HepG2 (cell line): ENCODE data around the gene OVOL2. TPM values are rescaled to one million over a fixed set of nuclear protein-coding genes. Genes with fewer than 3 reads are reported as not detected.

Experiments used
- AHR ChIP-seq: IDR thresholded peaks from 2 replicates; pipeline ENCODE4 v1.6.1; 2018; ENCODE audit warnings: missing genetic modification reagents, missing compliant biosample characterization
- CREM ChIP-seq, 2 experiments: sonication (generic) in 1 of 2; formaldehyde crosslinking in 1 of 2; IDR thresholded peaks; 2 replicates each; pipeline versions ENCODE4 v1.4.0 to v1.6.1; 2016 to 2020; ENCODE audit warnings: antibody characterized with exemption in 1 of 2, mild to moderate bottlenecking in 1 of 2, missing genetic modification reagents in 1 of 2
- GABPB1 ChIP-seq: IDR thresholded peaks from 2 replicates; pipeline ENCODE4 v1.6.1; 2016; ENCODE audit warnings: mild to moderate bottlenecking, missing genetic modification reagents, moderate library complexity, missing compliant biosample characterization
- GTF2F1 ChIP-seq: fragments of 150-350 bp; IDR thresholded peaks from 2 replicates; pipeline ENCODE4 v1.6.1; 2014; ENCODE audit warnings: low read length
- RFX3 ChIP-seq: IDR thresholded peaks from 2 replicates; pipeline ENCODE4 v1.6.1; 2016; ENCODE audit warnings: missing biosample characterization, missing genetic modification reagents
- SCMH1 ChIP-seq: sonication (generic); formaldehyde crosslinking; IDR thresholded peaks from 2 replicates; pipeline ENCODE4 v1.9.0; 2021; ENCODE audit warnings: missing genetic modification reagents, mild to moderate bottlenecking, borderline replicate concordance
- ZBTB42 ChIP-seq: sonication (generic); formaldehyde crosslinking; IDR thresholded peaks from 2 replicates; pipeline ENCODE4 v1.5.0; 2020; ENCODE audit warnings: mild to moderate bottlenecking, missing genetic modification reagents
- ZC3H13 ChIP-seq: sonication (generic); formaldehyde crosslinking; IDR thresholded peaks from 2 replicates; pipeline ENCODE4 v1.8.1; 2023; ENCODE audit warnings: mild to moderate bottlenecking, missing genetic modification reagents, moderate library complexity
- ZNF234 ChIP-seq: sonication (generic); formaldehyde crosslinking; conservative IDR thresholded peaks from 2 replicates; pipeline ENCODE4 v1.5.1; 2020; ENCODE audit warnings: mild to moderate bottlenecking, missing genetic modification reagents
- ZNF333 ChIP-seq: sonication (generic); formaldehyde crosslinking; IDR thresholded peaks from 2 replicates; pipeline ENCODE4 v1.4.0; 2020; ENCODE audit warnings: mild to moderate bottlenecking, missing genetic modification reagents, borderline replicate concordance
- polyA plus RNA-seq, 8 experiments: library from polyadenylated mRNA; depleted of rRNA in 3 of 8; stranded (reverse) in 7 of 8; unstranded in 1 of 8; fragments of >200 nt; fragmentation: Illumina TruSeq in 4 of 8; extraction: Trizol in 4 of 8; gene quantifications; 2 replicates each; pipeline versions ENCODE4 v1.2.1 to v1.2.3, GENCODE V29; 2011 to 2016; ENCODE audit warnings: low read depth in 4 of 8, missing spikeins in 1 of 8, mixed read lengths in 1 of 8; ENCODE audit not compliant: insufficient read depth in 1 of 8
- total RNA-seq, 5 experiments: library from RNA; depleted of rRNA; stranded (reverse); fragments of >200 nt; fragmentation: Illumina TruSeq; extraction: Trizol; gene quantifications; 2 replicates each; pipeline ENCODE4 v1.2.3, GENCODE V29; 2016; ENCODE audit warnings: low read depth in 1 of 5
- TF ChIP-seq, protein P1 (sequence below): sonication (generic); formaldehyde crosslinking; IDR thresholded peaks from 2 replicates; pipeline ENCODE4 v1.8.1; 2022; ENCODE audit warnings: mild to moderate bottlenecking, missing genetic modification reagents
- TF ChIP-seq, protein P2 (sequence below): sonication (generic); formaldehyde crosslinking; IDR thresholded peaks from 2 replicates; pipeline ENCODE4 v1.4.0; 2020; ENCODE audit warnings: mild to moderate bottlenecking, missing genetic modification reagents
- TF ChIP-seq, protein P3 (sequence below): sonication (generic); formaldehyde crosslinking; IDR thresholded peaks from 2 replicates; pipeline ENCODE4 v1.8.1; 2023; ENCODE audit warnings: mild to moderate bottlenecking, missing genetic modification reagents
- TF ChIP-seq, protein P4 (sequence below): sonication (generic); formaldehyde crosslinking; IDR thresholded peaks from 2 replicates; pipeline ENCODE4 v1.5.1; 2020; ENCODE audit warnings: mild to moderate bottlenecking, missing genetic modification reagents, moderate library complexity
- TF ChIP-seq, protein P5 (sequence below): sonication (generic); formaldehyde crosslinking; IDR thresholded peaks from 2 replicates; pipeline ENCODE4 v1.5.0; 2020; ENCODE audit warnings: missing genetic modification reagents

The OVOL2 gene
- total and polyA plus RNA-seq, 2 of the 13 experiments (the other 11 are each of a cell fraction or from before 2014, with no cell fraction given), result 0.20 to 0.31 TPM

DNA sequence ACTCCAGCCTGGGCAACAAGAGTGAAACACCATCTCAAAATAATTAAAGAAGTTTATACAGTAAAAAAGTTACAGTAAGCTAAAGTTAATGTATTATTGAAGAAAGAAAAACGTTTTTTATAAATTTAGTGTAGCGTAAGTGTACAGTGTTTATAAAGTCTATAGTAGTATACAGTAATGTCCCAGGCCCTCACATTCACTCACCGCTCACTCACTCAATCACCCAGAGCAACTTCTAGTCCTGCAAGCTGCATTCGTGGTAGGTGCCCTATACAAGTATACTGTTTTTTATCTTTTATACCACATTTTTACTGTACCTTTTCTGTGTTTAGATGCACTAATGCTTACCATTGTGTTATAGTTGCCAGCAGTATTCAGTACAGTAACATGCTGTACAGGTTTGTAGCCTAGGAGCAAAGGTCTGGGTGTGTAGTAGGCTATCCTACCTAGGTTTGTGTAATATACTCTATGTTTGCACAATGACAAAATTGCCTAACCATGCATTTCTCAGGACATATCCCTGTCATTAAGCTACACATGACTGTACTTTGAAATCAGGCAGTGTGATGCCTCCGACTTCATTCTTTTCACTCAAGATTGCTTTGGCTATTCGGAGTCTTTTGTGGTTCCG is 72.2 kb downstream of the OVOL2 start (continued):
- TF ChIP-seq ZBTB42 (CRISPR knock-in tag) (no peak), RFX3 (CRISPR knock-in tag) (no peak), AHR (CRISPR knock-in tag) (no peak; the same call in 1 of the 2 replicates), CREM (IDR thresholded peaks at IDR 0.05) (peak; percentile 78), CREM (CRISPR knock-in tag; IDR thresholded peaks at IDR 0.05) (no peak), ZNF333 (CRISPR knock-in tag) (no peak), GABPB1 (no peak; the same call in 1 of the 2 replicates), GTF2F1 (no peak), ZC3H13 (CRISPR knock-in tag) (no peak), ZNF234 (CRISPR knock-in tag) (no peak), SCMH1 (CRISPR knock-in tag) (no peak)
- TF ChIP-seq, protein P1, sequence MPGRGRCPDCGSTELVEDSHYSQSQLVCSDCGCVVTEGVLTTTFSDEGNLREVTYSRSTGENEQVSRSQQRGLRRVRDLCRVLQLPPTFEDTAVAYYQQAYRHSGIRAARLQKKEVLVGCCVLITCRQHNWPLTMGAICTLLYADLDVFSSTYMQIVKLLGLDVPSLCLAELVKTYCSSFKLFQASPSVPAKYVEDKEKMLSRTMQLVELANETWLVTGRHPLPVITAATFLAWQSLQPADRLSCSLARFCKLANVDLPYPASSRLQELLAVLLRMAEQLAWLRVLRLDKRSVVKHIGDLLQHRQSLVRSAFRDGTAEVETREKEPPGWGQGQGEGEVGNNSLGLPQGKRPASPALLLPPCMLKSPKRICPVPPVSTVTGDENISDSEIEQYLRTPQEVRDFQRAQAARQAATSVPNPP, result no peak
- TF ChIP-seq, protein P2, sequence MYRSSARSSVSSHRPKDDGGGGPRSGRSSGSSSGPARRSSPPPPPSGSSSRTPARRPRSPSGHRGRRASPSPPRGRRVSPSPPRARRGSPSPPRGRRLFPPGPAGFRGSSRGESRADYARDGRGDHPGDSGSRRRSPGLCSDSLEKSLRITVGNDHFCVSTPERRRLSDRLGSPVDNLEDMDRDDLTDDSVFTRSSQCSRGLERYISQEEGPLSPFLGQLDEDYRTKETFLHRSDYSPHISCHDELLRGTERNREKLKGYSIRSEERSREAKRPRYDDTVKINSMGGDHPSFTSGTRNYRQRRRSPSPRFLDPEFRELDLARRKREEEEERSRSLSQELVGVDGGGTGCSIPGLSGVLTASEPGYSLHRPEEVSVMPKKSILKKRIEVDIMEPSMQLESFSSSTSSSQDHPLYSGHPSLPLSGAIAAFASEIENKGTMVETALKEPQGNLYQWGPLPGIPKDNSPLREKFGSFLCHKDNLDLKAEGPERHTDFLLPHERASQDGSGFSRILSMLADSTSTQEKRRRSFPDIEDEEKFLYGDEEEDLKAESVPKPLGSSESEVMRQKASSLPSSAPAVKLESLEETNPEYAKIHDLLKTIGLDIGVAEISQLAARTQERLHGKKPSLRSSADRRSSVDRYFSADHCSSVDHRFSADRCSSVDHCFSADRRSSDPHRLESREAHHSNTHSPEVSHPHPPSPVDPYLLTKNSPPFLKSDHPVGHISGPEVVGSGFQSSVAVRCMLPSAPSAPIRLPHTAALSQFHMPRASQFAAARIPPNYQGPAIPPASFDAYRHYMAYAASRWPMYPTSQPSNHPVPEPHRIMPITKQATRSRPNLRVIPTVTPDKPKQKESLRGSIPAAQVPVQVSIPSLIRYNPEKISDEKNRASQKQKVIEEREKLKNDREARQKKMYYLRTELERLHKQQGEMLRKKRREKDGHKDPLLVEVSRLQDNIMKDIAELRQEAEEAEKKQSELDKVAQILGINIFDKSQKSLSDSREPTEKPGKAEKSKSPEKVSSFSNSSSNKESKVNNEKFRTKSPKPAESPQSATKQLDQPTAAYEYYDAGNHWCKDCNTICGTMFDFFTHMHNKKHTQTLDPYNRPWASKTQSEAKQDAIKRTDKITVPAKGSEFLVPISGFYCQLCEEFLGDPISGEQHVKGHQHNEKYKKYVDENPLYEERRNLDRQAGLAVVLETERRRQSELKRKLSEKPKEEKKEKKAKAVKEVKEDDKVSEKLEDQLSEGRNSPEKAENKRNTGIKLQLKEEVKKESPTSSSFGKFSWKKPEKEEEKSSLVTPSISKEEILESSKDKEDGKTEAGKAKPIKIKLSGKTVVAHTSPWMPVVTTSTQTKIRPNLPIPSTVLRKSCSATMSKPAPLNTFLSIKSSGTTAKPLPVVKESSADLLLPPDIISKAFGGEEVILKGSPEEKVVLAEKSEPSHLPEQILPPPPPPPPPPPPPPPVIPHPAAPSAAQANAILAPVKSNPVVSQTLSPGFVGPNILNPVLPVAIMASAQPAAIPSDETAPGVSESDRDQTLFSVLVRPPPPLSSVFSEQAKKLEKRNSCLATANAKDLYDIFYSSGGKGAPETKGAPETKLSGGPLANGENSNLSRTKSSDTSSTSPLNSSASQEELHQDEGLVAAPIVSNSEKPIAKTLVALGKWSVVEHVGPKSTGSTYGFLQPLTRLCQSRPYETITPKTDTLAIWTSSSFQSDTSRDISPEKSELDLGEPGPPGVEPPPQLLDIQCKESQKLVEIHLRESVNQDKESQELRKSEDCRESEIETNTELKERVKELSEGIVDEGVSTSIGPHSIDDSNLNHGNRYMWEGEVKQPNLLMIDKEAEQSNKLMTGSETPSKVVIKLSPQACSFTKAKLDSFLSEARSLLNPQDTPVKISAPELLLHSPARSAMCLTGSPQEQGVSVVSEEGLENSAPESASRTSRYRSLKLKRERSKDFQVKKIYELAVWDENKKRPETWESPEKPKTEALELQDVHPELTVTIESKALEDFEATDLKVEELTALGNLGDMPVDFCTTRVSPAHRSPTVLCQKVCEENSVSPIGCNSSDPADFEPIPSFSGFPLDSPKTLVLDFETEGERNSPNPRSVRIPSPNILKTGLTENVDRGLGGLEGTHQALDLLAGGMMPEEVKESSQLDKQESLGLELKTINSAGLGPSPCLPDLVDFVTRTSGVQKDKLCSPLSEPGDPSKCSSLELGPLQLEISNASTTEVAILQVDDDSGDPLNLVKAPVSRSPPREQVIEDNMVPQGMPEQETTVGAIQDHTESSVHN (CRISPR knock-in tag), result no peak
- TF ChIP-seq, protein P3, sequence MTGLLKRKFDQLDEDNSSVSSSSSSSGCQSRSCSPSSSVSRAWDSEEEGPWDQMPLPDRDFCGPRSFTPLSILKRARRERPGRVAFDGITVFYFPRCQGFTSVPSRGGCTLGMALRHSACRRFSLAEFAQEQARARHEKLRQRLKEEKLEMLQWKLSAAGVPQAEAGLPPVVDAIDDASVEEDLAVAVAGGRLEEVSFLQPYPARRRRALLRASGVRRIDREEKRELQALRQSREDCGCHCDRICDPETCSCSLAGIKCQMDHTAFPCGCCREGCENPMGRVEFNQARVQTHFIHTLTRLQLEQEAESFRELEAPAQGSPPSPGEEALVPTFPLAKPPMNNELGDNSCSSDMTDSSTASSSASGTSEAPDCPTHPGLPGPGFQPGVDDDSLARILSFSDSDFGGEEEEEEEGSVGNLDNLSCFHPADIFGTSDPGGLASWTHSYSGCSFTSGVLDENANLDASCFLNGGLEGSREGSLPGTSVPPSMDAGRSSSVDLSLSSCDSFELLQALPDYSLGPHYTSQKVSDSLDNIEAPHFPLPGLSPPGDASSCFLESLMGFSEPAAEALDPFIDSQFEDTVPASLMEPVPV (CRISPR knock-in tag), result no peak
- TF ChIP-seq, protein P4, sequence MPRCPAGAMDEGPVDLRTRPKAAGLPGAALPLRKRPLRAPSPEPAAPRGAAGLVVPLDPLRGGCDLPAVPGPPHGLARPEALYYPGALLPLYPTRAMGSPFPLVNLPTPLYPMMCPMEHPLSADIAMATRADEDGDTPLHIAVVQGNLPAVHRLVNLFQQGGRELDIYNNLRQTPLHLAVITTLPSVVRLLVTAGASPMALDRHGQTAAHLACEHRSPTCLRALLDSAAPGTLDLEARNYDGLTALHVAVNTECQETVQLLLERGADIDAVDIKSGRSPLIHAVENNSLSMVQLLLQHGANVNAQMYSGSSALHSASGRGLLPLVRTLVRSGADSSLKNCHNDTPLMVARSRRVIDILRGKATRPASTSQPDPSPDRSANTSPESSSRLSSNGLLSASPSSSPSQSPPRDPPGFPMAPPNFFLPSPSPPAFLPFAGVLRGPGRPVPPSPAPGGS, result no peak
- TF ChIP-seq, protein P5, sequence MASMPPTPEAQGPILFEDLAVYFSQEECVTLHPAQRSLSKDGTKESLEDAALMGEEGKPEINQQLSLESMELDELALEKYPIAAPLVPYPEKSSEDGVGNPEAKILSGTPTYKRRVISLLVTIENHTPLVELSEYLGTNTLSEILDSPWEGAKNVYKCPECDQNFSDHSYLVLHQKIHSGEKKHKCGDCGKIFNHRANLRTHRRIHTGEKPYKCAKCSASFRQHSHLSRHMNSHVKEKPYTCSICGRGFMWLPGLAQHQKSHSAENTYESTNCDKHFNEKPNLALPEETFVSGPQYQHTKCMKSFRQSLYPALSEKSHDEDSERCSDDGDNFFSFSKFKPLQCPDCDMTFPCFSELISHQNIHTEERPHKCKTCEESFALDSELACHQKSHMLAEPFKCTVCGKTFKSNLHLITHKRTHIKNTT (CRISPR knock-in tag), result no peak
